Heart left ventricle (tissue), 13 donors: ENCODE data around the gene ITM2C.

Experiments
- CTCF ChIP-seq, 12 donors: fragments of 200-600 bp; sonication (generic) in 4 of 12; IDR thresholded peaks; one replicate each; pipeline versions ENCODE4 v1.5.0 to v1.8.0; 2018 to 2022; ENCODE audit warnings: antibody characterized with exemption in 12 of 12, mild to moderate bottlenecking in 5 of 12
- POLR2A ChIP-seq, 2 donors: fragments of 450-650 bp; IDR thresholded peaks; one replicate each; pipeline ENCODE4 v1.6.1; 2017; ENCODE audit warnings: antibody characterized with exemption in 2 of 2, mild to moderate bottlenecking in 2 of 2, moderate library complexity in 2 of 2
- donor health status: ischemic (EF 13 %, LVEDD 7.1; RV severe dilation, severe dysfunction).
- donor health status: DM: no; HTN: yes; CAD: no.
- donor health status: DM: no; HTN: no; CAD: no.
- donor health status: ischemic (EF 25% LVEDD 6.9; RV normal size, moderate dysfunction).
- donor health status: ischemic (EF 25% LVEDD 5.7; RV mildly dilated, moderate dysfunction).
- donor health status: ischemic (EF 35%, LVEDD 5.7; RV mildly dilated, moderate dysfunction).
- donor health status: nonischemic (EF 11% LVEDD 7.7; RV severe dilation, severe dysfunction).
- donor health status: DM: yes; HTN: yes; CAD: no.
- donor health status: PGD.
- donor health status: ischemic (EF 29% LVEDD 5.4; RV normal size, mild dysfunction).
- donor health status: nonischemic (EF 23%, LVEDD 6.1; RV moderate dilation, normal function).

GRCh38 chr2:230888824-230889400 lies 24.2 kb downstream of the ITM2C start:
- TF ChIP-seq CTCF (IDR thresholded peaks at IDR 0.05): no peak
- no peak for TF ChIP-seq POLR2A (IDR thresholded peaks at IDR 0.05)
